H7 (cell line): ENCODE results near the gene NBPF14. TPM values are rescaled to one million over a fixed set of nuclear protein-coding genes. Genes with fewer than 3 reads are reported as not detected.
"Not testable (repeated sequence)": the region's sequence is repeated elsewhere in the genome, so short reads cannot be mapped to it uniquely, and the experiment has no call there.

ENCODE experiments used
- DNase-seq: peaks from one replicate; pipeline ENCODE4 v3.0.0; 2012
- H3K27me3 ChIP-seq: 2 replicates; pipeline ENCODE4 v1.6.0; 2011; ENCODE audit warnings: mild to moderate bottlenecking, low read length; ENCODE audit not compliant: control insufficient read depth, insufficient read depth
- H3K36me3 ChIP-seq: replicated peaks from 2 replicates; pipeline ENCODE4 v1.5.1; 2011; ENCODE audit warnings: low read length; ENCODE audit not compliant: control insufficient read depth, insufficient read depth
- H3K4me3 ChIP-seq: 2 replicates; pipeline ENCODE4 v1.5.1; 2011; ENCODE audit warnings: low read depth, mild to moderate bottlenecking, control low read depth, low read length, moderate library complexity; ENCODE audit not compliant: insufficient read depth
- total RNA-seq: library from RNA; depleted of rRNA; stranded (reverse); fragments of >200 nt; shearing (Covaris generic); gene quantifications from 2 replicates; pipeline ENCODE4 v1.2.3, GENCODE V29; 2014; rRNA removed

NBPF14 gene
- total RNA-seq, 1 experiment from 2014 or later: 6.2 TPM

DNA sequence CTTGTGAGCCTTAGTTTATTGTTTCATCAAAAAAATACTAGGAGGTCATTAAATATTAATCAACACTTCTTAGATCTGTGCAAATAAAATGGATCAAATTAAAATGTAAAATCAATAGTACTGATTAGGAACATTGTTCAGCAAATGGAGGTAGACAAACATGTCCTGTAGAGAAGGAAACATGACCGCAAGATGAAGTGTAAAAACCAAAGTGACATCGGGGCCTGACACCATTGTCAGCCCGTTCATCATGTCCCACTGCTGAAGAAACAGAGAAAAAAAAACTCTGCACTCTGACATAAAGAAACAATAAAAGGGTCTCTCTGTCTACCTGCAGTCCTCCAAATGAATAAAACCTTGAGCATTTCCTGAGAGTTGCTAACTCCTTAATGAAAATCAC, 81.5 kb downstream of the NBPF14 start:
- H3K27me3 ChIP-seq, H3K36me3 ChIP-seq, DNase-seq, H3K4me3 ChIP-seq: not testable (repeated sequence)

DNA sequence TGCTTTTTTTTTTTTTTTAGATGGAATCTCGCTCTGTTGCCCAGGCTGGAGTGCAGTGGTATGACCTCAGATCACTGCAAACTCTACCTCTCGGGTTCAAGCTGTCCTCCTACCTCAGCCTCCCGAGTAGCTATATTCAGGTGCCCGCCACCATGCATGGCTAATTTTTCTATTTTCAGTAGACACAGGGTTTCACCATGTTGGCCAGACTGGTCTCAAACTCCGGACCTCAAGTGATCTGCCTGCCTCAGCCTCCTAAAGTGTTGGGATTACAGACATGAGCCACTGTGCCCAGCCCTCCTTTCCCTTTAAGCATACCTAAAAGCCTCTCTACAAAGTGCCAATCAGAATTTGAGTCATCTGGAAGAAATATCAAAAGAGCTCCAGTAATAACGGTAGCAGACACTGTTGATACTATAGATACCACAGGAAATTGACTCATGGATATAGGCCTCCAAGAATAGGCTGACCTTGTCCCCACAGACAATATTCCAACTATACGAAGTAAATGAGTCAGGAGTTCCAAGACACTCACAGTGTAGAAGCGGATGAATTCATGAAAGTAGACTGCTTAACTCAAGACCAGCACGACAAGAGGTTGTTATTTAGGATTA, 83.1 kb downstream of the NBPF14 start:
- not testable (repeated sequence) for H3K36me3 ChIP-seq, H3K4me3 ChIP-seq, DNase-seq, H3K27me3 ChIP-seq

DNA sequence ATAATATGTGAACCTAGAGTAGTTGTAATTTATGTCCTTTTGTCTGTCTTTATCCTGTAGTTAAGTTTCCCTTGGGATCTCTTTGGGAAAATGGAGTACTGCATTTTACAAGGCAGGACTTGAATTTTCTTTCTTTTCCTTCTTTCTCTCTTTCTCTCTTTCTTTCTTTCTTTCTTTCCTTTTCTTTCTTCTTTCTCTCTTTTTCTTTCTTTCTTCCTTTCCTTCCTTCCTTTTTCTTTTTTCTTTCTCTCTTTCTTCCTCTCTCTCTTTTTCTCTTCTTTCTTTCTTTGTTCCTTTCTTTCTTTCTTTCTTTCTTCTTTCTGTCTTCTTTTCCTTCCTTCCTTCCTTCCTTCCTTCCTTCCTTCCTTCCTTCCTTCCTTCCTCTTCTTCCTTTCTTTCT, 101.9 kb downstream of the NBPF14 start:
- H3K36me3 ChIP-seq, H3K27me3 ChIP-seq, H3K4me3 ChIP-seq, DNase-seq: not testable (repeated sequence)

DNA sequence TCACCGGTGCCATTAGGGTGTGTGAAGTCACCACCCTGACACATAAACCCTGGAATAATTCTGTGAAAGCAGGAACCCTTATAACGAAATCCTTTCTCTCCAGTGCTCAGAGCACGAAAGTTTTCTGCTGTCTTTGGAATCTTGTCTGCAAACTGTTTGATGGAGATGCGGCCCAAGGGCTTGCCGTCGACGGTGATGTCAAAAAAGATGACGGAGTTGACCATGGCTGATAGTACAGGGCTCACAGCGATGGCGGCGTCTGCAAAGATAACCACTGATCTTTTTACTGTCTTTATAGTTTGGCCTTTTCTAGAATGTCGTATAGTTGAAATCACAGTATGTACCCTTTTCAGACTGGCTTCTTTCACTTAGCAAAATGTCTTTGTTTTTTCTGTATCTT, 112.8 kb downstream of the NBPF14 start, which contains the start of gene PPIAL4G:
TSS of gene PPIAL4G (minus strand) at position 274 of the 400 bp plus-strand sequence. CDS start at position 224, 50 bp downstream.
- not testable (repeated sequence) for DNase-seq, H3K27me3 ChIP-seq, H3K36me3 ChIP-seq, H3K4me3 ChIP-seq

Other genes starting within 250 kb of the NBPF14 start
- gene PPIAL4G, start 112.7 kb downstream of the NBPF14 start, total RNA-seq: 0.03 TPM in 1 of 2 replicates, not detected in the other
- gene NUDT4B, start 152.8 kb upstream of the NBPF14 start, total RNA-seq: 19.3 and 35.4 TPM in 2 replicates
- 17.0 and 20.7 TPM in 2 replicates for gene PDE4DIP, start 248.4 kb upstream of the NBPF14 start, total RNA-seq